Left lung (tissue), 10 donors: Measurements from ENCODE around the gene KL. TPM values are rescaled to one million over a fixed set of nuclear protein-coding genes. Genes with fewer than 3 reads are reported as not detected.

Source experiments
- ATAC-seq: fragments of 200-7000 bp; cut with Tn5 transposase; one replicate; pipeline ENCODE4 v1.9.1; 2020; ENCODE audit warnings: moderate library complexity
- DNase-seq, 4 donors: peaks; one replicate each; pipeline ENCODE4 v3.0.0-alpha.2; 2013 to 2020
- H3K27ac ChIP-seq, 2 donors: fragments of 200-600 bp; sonication (generic) in 1 of 2; one replicate each; pipeline versions ENCODE4 v1.5.0 to v1.8.0; 2020 to 2021
- H3K27me3 ChIP-seq, 2 donors: fragments of 200-600 bp; sonication (generic) in 1 of 2; one replicate each; pipeline versions ENCODE4 v1.5.0 to v1.8.0; 2020 to 2021
- H3K36me3 ChIP-seq, 2 donors: fragments of 200-600 bp; sonication (generic) in 1 of 2; one replicate each; pipeline versions ENCODE4 v1.5.0 to v1.8.0; 2020 to 2021
- H3K4me1 ChIP-seq, 2 donors: fragments of 200-600 bp; one replicate each; pipeline ENCODE4 v1.8.0; 2021
- H3K4me3 ChIP-seq, 2 donors: fragments of 200-600 bp; sonication (generic) in 1 of 2; one replicate each; pipeline versions ENCODE4 v1.5.0 to v1.8.0; 2020 to 2021; ENCODE audit warnings: mild to moderate bottlenecking in 1 of 2
- H3K9me3 ChIP-seq, 2 donors: fragments of 200-600 bp; sonication (generic) in 1 of 2; one replicate each; pipeline versions ENCODE4 v1.5.0 to v1.8.0; 2020 to 2021
- intact Hi-C, 2 donors: fragments of 100-400 bp; cut with DNase I; formaldehyde crosslinking; loops; one replicate each; pipeline versions ENCODE4 v1.11.2 to v1.14.2; 2022
- polyA plus RNA-seq, 6 donors: library from polyadenylated mRNA; unstranded; fragments of 120-200 nt; gene quantifications; one replicate each; pipeline ENCODE4 v1.2.1, GENCODE V29; 2013; ENCODE audit not compliant: insufficient read length in 6 of 6
- total RNA-seq, 2 donors: library from RNA; stranded (reverse); fragmentation: NEBNext Ultra II Directional; extraction: Animal tissue kit (Norgen Biotek cat#: 25700); gene quantifications; one replicate each; pipeline ENCODE4 v1.2.1, GENCODE V29; 2021
- TF ChIP-seq, protein P1 (sequence below), 2 donors: fragments of 200-600 bp; sonication (generic) in 1 of 2; IDR thresholded peaks; one replicate each; pipeline versions ENCODE4 v1.5.0 to v1.8.0; 2021; ENCODE audit warnings: antibody characterized with exemption in 2 of 2
- donor health status: DM: no; HTN: yes; CAD: no.
- donor health status: DM: no; HTN: no; CAD: no.

Gene KL
- total and polyA plus RNA-seq, 8 donors: 2.8 to 8.6 (median 8.0) TPM

DNA sequence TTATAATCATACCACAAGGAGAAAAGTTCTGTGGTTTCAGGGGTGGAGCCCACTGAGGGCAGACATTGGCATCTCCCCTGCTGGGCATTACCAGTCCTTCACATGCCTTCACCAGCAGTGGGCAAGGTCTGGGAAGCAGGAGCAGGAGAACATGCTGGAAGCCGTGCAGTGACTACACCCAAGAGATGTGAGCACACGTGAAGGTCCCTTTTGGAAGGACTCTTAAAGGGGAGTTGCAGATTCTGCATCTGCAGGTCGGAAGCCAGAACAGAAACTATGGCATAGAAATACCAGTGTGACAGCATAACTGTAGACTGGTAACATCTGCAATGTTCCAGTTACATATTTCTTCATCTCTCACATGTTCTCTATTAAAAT is 26.9 kb upstream of the KL start:
- intact Hi-C loops: no loop called here
- Histone ChIP-seq H3K27me3 (no peaks in the 10 kb centered on the region), H3K9me3 (peaks cover 0 to 2% of the 10 kb centered on the region in 2 donors), H3K4me3 (no peak overlapping the region), H3K4me1 (peaks cover 0 to 8% of the 10 kb centered on the region in 2 donors), H3K27ac (no peak overlapping the region), H3K36me3 (no peaks in the 10 kb centered on the region)
- DNase-seq (no peak), ATAC-seq (no peak)
- TF ChIP-seq, protein P1, sequence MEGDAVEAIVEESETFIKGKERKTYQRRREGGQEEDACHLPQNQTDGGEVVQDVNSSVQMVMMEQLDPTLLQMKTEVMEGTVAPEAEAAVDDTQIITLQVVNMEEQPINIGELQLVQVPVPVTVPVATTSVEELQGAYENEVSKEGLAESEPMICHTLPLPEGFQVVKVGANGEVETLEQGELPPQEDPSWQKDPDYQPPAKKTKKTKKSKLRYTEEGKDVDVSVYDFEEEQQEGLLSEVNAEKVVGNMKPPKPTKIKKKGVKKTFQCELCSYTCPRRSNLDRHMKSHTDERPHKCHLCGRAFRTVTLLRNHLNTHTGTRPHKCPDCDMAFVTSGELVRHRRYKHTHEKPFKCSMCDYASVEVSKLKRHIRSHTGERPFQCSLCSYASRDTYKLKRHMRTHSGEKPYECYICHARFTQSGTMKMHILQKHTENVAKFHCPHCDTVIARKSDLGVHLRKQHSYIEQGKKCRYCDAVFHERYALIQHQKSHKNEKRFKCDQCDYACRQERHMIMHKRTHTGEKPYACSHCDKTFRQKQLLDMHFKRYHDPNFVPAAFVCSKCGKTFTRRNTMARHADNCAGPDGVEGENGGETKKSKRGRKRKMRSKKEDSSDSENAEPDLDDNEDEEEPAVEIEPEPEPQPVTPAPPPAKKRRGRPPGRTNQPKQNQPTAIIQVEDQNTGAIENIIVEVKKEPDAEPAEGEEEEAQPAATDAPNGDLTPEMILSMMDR (IDR thresholded peaks at IDR 0.05): no peak

DNA sequence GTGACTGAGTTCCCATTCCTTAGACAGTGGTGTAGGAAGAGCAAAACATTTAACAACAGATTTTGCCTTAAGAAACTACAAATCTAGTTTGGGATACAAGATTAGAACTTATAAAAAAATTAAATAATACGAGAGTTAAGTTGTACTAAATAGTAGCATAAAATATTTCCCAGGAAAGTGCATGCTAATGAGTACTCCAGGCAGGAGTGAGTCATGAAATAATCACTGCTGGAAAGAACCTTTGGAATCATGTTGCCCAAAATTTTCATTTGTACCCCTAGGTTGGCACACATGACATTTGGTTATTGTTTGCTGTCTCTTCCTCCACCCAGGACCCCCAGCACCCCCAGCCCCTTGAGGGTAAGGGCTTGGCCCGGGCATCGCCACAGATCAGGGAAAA is 26.3 kb upstream of the KL start:
- Histone ChIP-seq H3K4me3 (no peak overlapping the region), H3K9me3 (peaks cover 0 to 2% of the 10 kb centered on the region in 2 donors), H3K27me3 (no peaks in the 10 kb centered on the region), H3K36me3 (no peaks in the 10 kb centered on the region), H3K4me1 (peaks cover 0 to 8% of the 10 kb centered on the region in 2 donors), H3K27ac (no peak overlapping the region)
- intact Hi-C loops: no loop called here
- DNase-seq (no peak), ATAC-seq (no peak)
- TF ChIP-seq, protein P1 (IDR thresholded peaks at IDR 0.05): no peak

DNA sequence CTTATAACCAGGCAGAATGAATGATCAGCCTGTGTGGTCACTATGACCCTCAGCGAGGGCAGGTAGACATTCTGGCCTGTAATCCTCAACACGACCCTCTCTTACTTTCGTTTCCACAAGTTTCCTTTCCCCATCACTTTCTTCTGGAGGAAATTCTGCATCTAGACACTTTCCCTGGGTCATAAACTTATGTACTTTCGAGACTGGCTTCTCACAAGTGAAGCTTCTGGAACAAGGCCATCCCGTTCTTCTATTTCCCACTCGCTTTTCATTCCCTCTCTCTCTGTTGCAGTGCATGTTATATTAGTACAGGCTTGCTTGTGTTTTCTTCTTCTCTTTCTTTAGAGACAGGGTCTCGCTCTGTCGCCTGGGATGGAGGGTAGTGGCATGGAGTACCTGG is 23.1 kb upstream of the KL start:
- Histone ChIP-seq H3K9me3 (no peaks in the 10 kb centered on the region), H3K27me3 (no peaks in the 10 kb centered on the region), H3K36me3 (no peaks in the 10 kb centered on the region), H3K27ac (no peak overlapping the region), H3K4me3 (no peak overlapping the region), H3K4me1 (peaks cover 0 to 8% of the 10 kb centered on the region in 2 donors)
- TF ChIP-seq, protein P1 (IDR thresholded peaks at IDR 0.05): no peak
- no peak for ATAC-seq
- intact Hi-C loops: no loop called here
- DNase-seq: no peak

DNA sequence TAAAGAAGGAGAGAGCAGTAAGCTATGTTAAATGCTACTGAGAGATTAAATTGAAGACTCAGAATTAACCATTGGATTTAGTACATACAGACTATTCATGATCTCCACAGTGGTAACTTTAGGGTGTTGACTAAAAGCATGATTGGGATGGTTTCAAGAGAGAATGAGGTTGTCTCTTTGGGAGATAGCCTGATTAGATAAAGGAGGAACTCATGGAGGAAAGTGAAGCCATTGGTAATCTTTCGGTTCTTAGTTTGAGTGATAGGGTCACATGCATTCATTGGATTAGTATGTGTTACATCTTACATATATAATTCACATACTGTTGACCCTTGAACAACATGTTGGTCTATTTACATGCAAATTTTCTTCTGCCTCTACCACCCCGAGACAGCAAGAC is 18.8 kb upstream of the KL start:
- intact Hi-C loops: no loop called here
- Histone ChIP-seq H3K27me3 (no peaks in the 10 kb centered on the region), H3K9me3 (no peaks in the 10 kb centered on the region), H3K4me1 (no peaks in the 10 kb centered on the region), H3K4me3 (no peak overlapping the region), H3K36me3 (no peaks in the 10 kb centered on the region), H3K27ac (no peak overlapping the region)
- ATAC-seq (no peak), DNase-seq (no peak)
- TF ChIP-seq, protein P1 (IDR thresholded peaks at IDR 0.05): no peak

DNA sequence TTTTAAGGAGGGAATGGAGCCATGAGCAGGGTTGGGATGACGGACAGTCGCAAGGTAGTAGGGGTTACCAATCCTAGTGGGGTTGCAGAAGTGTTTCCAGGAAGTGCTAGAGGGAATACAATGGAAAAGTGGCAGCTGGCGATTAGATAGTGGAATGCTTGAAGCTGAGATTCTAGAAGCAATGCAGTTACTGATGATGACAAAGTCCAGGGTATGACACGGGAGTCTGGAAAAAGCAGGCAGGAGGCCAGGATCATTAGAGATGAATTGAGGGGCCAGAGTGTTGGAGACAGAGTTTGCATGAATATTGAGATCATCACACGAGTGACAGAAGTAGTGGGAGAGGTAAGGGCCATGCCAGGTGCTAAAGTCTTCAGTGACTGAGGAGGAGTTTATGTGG is 17.3 kb upstream of the KL start:
- intact Hi-C loops: no loop called here
- DNase-seq: no peak
- Histone ChIP-seq H3K27ac (no peak overlapping the region), H3K36me3 (no peaks in the 10 kb centered on the region), H3K4me1 (no peaks in the 10 kb centered on the region), H3K4me3 (no peak overlapping the region), H3K9me3 (no peaks in the 10 kb centered on the region), H3K27me3 (no peaks in the 10 kb centered on the region)
- TF ChIP-seq, protein P1 (IDR thresholded peaks at IDR 0.05): no peak
- no peak for ATAC-seq
